PFSK-1 (cell line): ENCODE measurements around the gene PODN.

Experiments used
- POLR2AphosphoS5 ChIP-seq: IDR thresholded peaks from 2 replicates; pipeline ENCODE4 v1.6.1; 2012; ENCODE audit warnings: low read depth, mild to moderate bottlenecking, control low read depth, low read length, moderate library complexity
- TAF1 ChIP-seq: IDR thresholded peaks from 2 replicates; pipeline ENCODE4 v1.6.1; 2012; ENCODE audit warnings: low read length, control low read depth, borderline replicate concordance; ENCODE audit not compliant: insufficient read depth

DNA sequence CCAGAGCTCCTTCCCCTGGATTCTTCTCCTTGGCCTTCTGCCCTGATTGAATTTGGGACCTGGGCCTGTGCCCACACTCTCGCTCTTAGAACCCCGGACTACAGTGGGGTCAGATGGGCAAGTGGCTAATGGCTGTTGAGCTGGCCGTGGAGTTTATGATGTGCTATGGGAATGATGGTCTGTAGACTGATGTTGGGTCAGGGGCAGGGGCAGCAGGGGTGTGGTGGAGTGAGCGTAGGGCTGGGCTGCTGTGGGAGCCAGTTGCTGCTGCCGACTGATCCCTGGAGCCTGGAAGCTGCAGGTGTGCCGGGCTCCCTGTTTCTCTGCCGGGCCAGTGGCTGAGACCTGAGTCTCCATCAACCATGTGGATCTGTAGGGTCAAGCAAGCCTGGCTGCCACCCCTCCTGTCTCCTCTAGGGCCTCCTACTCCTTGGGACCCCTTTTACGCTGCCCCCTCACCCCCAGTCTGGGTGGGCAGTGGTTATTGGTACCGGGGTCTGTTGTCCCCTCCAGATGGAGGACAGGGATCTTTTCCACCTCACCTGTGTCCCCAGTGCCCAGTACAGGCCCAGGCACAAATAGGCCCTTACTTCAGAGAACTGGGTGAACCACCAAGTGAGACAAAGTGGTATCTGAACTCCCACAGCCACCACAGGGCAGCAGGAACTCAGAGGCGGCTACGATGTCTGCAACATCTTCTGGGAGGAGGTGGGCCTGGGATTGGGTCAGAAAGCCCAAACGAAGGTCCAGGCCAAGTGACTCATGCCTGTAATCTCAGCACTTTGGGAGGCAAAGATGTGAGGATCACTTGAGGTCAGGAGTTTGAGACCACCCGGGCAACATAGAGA lies 5.1 kb downstream of the PODN start:
- no peak for TF ChIP-seq POLR2AphosphoS5
- no peak for TF ChIP-seq TAF1
